Measurements from ENCODE around the gene CHST13. TPM values are rescaled to one million over a fixed set of nuclear protein-coding genes. Genes with fewer than 3 reads are reported as not detected.

The CHST13 gene
- not detected for polyA plus RNA-seq

- Mint-ChIP-seq H3K9me3 (no peaks in the 10 kb centered on the region), H3K27ac (peak within 1 kb of the TSS in 1 of 3 donors; percentile 57), H3K4me1 (peaks cover 0 to 1% (median 0%) of the 10 kb centered on the region in 3 donors), H3K36me3 (no peaks in the 10 kb centered on the region), H3K27me3 (peaks cover 13% of the 10 kb centered on the region), H3K4me3 (peak within 1 kb of the TSS in 2 of 4 donors; percentile 54 to 70)
These were observed at the start of gene CHST13 for GRCh38 chr3:126523745-126524428. TSS of gene CHST13 (plus strand) at chr3:126524155. CDS start at chr3:126524333, 178 bp downstream.

GRCh38 chr3:126474498-126475412 is 49.2 kb upstream of the CHST13 start:
- peaks cover 2% of the 10 kb centered on the region for H3K27me3 Mint-ChIP-seq
- H3K9me3 Mint-ChIP-seq = no peaks in the 10 kb centered on the region
- peak overlapping the region; percentile 84 to 95 (median 90) for H3K4me3 Mint-ChIP-seq
- peaks cover 23 to 27% (median 26%) of the 10 kb centered on the region in 3 donors for H3K4me1 Mint-ChIP-seq
- peaks cover 3% of the 10 kb centered on the region for H3K36me3 Mint-ChIP-seq
- H3K27ac Mint-ChIP-seq = peak overlapping the region; percentile 35 to 92 (median 68)

GRCh38 chr3:126475413-126476114 is 48.4 kb upstream of the CHST13 start, which contains the start of gene ZXDC:
TSS of gene ZXDC (minus strand) at chr3:126475891. CDS start at chr3:126475865, 26 bp downstream.
- Mint-ChIP-seq H3K4me1 (peaks cover 23 to 27% (median 26%) of the 10 kb centered on the region in 3 donors), H3K9me3 (no peaks in the 10 kb centered on the region), H3K27me3 (peaks cover 2% of the 10 kb centered on the region), H3K27ac (peak within 1 kb of the TSS; percentile 67 to 94 (median 83)), H3K36me3 (peaks cover 3% of the 10 kb centered on the region), H3K4me3 (peak within 1 kb of the TSS; percentile 84 to 95 (median 90))

- Mint-ChIP-seq H3K27me3 (peaks cover 2% of the 10 kb centered on the region), H3K9me3 (no peaks in the 10 kb centered on the region), H3K4me1 (peaks cover 23 to 27% (median 23%) of the 10 kb centered on the region in 3 donors), H3K27ac (peak overlapping the region; percentile 67 to 94 (median 83)), H3K36me3 (peaks cover 3% of the 10 kb centered on the region), H3K4me3 (peak overlapping the region; percentile 19 to 89 (median 82))
These were observed 47.5 kb upstream of the CHST13 start for GRCh38 chr3:126476166-126477060.

- Mint-ChIP-seq H3K4me3 (peak overlapping the region in 3 of 4 donors; percentile 19 to 76 (median 31)), H3K27me3 (peaks cover 2% of the 10 kb centered on the region), H3K4me1 (peaks cover 23 to 27% (median 23%) of the 10 kb centered on the region in 3 donors), H3K36me3 (peaks cover 3% of the 10 kb centered on the region), H3K27ac (peak overlapping the region in 2 of 3 donors; percentile 67 to 83), H3K9me3 (no peaks in the 10 kb centered on the region)
These were observed 46.9 kb upstream of the CHST13 start for GRCh38 chr3:126477061-126477380.

- Mint-ChIP-seq H3K36me3 (peaks cover 3% of the 10 kb centered on the region), H3K9me3 (no peaks in the 10 kb centered on the region), H3K27me3 (no peaks in the 10 kb centered on the region), H3K27ac (peak overlapping the region in 2 of 3 donors; percentile 25 to 67), H3K4me1 (peaks cover 5 to 15% (median 6%) of the 10 kb centered on the region in 3 donors), H3K4me3 (peak overlapping the region in 1 of 4 donors; percentile 19)
These were observed 45.2 kb upstream of the CHST13 start for GRCh38 chr3:126478581-126479310.

GRCh38 chr3:126479642-126480041 is 44.3 kb upstream of the CHST13 start:
- H3K4me3 Mint-ChIP-seq = peak overlapping the region in 1 of 4 donors; percentile 19
- H3K27me3 Mint-ChIP-seq = no peaks in the 10 kb centered on the region
- peaks cover 0 to 7% (median 1%) of the 10 kb centered on the region in 3 donors for H3K4me1 Mint-ChIP-seq
- H3K9me3 Mint-ChIP-seq = no peaks in the 10 kb centered on the region
- H3K36me3 Mint-ChIP-seq = peaks cover 3% of the 10 kb centered on the region
- H3K27ac Mint-ChIP-seq = no peak overlapping the region

- peaks cover 0 to 6% (median 0%) of the 10 kb centered on the region in 3 donors for H3K4me1 Mint-ChIP-seq
- H3K4me3 Mint-ChIP-seq = no peak overlapping the region
- H3K36me3 Mint-ChIP-seq = peaks cover 3% of the 10 kb centered on the region
- H3K27me3 Mint-ChIP-seq = no peaks in the 10 kb centered on the region
- H3K9me3 Mint-ChIP-seq = no peaks in the 10 kb centered on the region
- peak overlapping the region in 1 of 3 donors; percentile 3 for H3K27ac Mint-ChIP-seq
These were observed 43.7 kb upstream of the CHST13 start for GRCh38 chr3:126480206-126480605.

- H3K27ac Mint-ChIP-seq = no peak overlapping the region
- peaks cover 3% of the 10 kb centered on the region for H3K36me3 Mint-ChIP-seq
- H3K4me3 Mint-ChIP-seq = no peak overlapping the region
- no peaks in the 10 kb centered on the region for H3K27me3 Mint-ChIP-seq
- H3K9me3 Mint-ChIP-seq = no peaks in the 10 kb centered on the region
- peaks cover 0 to 6% (median 0%) of the 10 kb centered on the region in 3 donors for H3K4me1 Mint-ChIP-seq
These were observed 43.1 kb upstream of the CHST13 start for GRCh38 chr3:126480861-126481260.

- Mint-ChIP-seq H3K4me3 (no peak overlapping the region), H3K9me3 (no peaks in the 10 kb centered on the region), H3K4me1 (peaks cover 0 to 5% (median 4%) of the 10 kb centered on the region in 3 donors), H3K36me3 (peaks cover 3% of the 10 kb centered on the region), H3K27me3 (no peaks in the 10 kb centered on the region), H3K27ac (peak overlapping the region in 1 of 3 donors; percentile 80)
These were observed 42.0 kb upstream of the CHST13 start for GRCh38 chr3:126481808-126482502.

GRCh38 chr3:126482503-126483255 is 41.3 kb upstream of the CHST13 start:
- H3K4me3 Mint-ChIP-seq = no peak overlapping the region
- peaks cover 0 to 8% (median 1%) of the 10 kb centered on the region in 3 donors for H3K4me1 Mint-ChIP-seq
- H3K36me3 Mint-ChIP-seq = peaks cover 1% of the 10 kb centered on the region
- H3K9me3 Mint-ChIP-seq = no peaks in the 10 kb centered on the region
- H3K27me3 Mint-ChIP-seq = no peaks in the 10 kb centered on the region
- H3K27ac Mint-ChIP-seq = no peak overlapping the region

GRCh38 chr3:126483321-126483761 is 40.6 kb upstream of the CHST13 start:
- no peaks in the 10 kb centered on the region for H3K36me3 Mint-ChIP-seq
- H3K27me3 Mint-ChIP-seq = no peaks in the 10 kb centered on the region
- H3K4me3 Mint-ChIP-seq = no peak overlapping the region
- no peaks in the 10 kb centered on the region for H3K9me3 Mint-ChIP-seq
- H3K27ac Mint-ChIP-seq = no peak overlapping the region
- peaks cover 0 to 8% (median 0%) of the 10 kb centered on the region in 3 donors for H3K4me1 Mint-ChIP-seq
